Measurements from ENCODE around the gene HCLS1.

- TF ChIP-seq CTCF (IDR thresholded peaks at IDR 0.05; ENCODE audit: insufficient read depth, low read depth, low read length), result no peak
- TF ChIP-seq EZH2 (IDR thresholded peaks at IDR 0.05; ENCODE audit: insufficient read depth, low read length), result no peak
These were observed 36.4 kb downstream of the HCLS1 start for GRCh38 chr3:121624147-121624899.

All from astrocyte (in vitro differentiated cells and primary cell).